DMS114 treated with DMSO at 0.1 percent for 48 hours (cell line): ENCODE results near the gene SMIM35.

ENCODE experiments used
- DNase-seq: peaks from one replicate; lab custom pipeline; 2025; ENCODE audit not compliant: unreplicated experiment; lab: John Stamatoyannopoulos, UW

The SMIM35 gene

GRCh38 chr11:118111019-118111743 lies 24.4 kb upstream of the SMIM35 start:
- no peak for DNase-seq

- DNase-seq: no peak
Measured at GRCh38 chr11:118109231-118109630, 22.5 kb upstream of the SMIM35 start.

GRCh38 chr11:118108513-118108912 lies 21.8 kb upstream of the SMIM35 start:
- no peak for DNase-seq

- no peak for DNase-seq
Measured at GRCh38 chr11:118106789-118107335, 20.1 kb upstream of the SMIM35 start.

GRCh38 chr11:118105657-118106305 lies 19.0 kb upstream of the SMIM35 start:
- DNase-seq: no peak

- DNase-seq: no peak
Measured at GRCh38 chr11:118104491-118104890, 17.7 kb upstream of the SMIM35 start.

- DNase-seq: no peak
Measured at GRCh38 chr11:118102721-118103261, 16.0 kb upstream of the SMIM35 start.

- no peak for DNase-seq
Measured at GRCh38 chr11:118100691-118101232, 14.0 kb upstream of the SMIM35 start.

- no peak for DNase-seq
Measured at GRCh38 chr11:118099838-118100556, 13.2 kb upstream of the SMIM35 start.

GRCh38 chr11:118098996-118099837 lies 12.5 kb upstream of the SMIM35 start:
- DNase-seq: no peak

- no peak for DNase-seq
Measured at GRCh38 chr11:118095967-118096367, 9.2 kb upstream of the SMIM35 start.

- DNase-seq: no peak
Measured at GRCh38 chr11:118095493-118095892, 8.7 kb upstream of the SMIM35 start.

- DNase-seq: no peak
Measured at GRCh38 chr11:118092907-118093571, 6.3 kb upstream of the SMIM35 start.

GRCh38 chr11:118091690-118092089 lies 4.9 kb upstream of the SMIM35 start:
- DNase-seq: no peak

GRCh38 chr11:118090545-118091162 lies 3.9 kb upstream of the SMIM35 start:
- DNase-seq: no peak

- DNase-seq: no peak
Measured at GRCh38 chr11:118088531-118088930, 1.8 kb upstream of the SMIM35 start.

- DNase-seq: no peak
Measured at GRCh38 chr11:118087931-118088330, 1.2 kb upstream of the SMIM35 start.

- no peak for DNase-seq
Measured at GRCh38 chr11:118084656-118085055, 2.1 kb downstream of the SMIM35 start.

- no peak for DNase-seq
Measured at GRCh38 chr11:118084247-118084646, 2.5 kb downstream of the SMIM35 start.
